Spleen (tissue), 7 donors: ENCODE results near the gene DAB2IP.

Experiments
- CTCF ChIP-seq, 11 experiments: fragments of 200-600 bp in 7 of 11; fragments of 450-650 bp in 4 of 11; sonication (generic) in 4 of 11; IDR thresholded peaks in 8 of 11; conservative IDR thresholded peaks in 3 of 11; 1 replicate in 7 of 11; 2 replicates in 4 of 11; pipeline versions ENCODE4 v1.4.0 to v1.8.0; 2016 to 2021; ENCODE audit warnings: antibody characterized with exemption in 11 of 11, inconsistent platforms in 4 of 11, mild to moderate bottlenecking in 1 of 11
- POLR2A ChIP-seq, 3 donors: fragments of 450-650 bp; IDR thresholded peaks; one replicate each; pipeline ENCODE4 v1.5.1; 2017; ENCODE audit warnings: antibody characterized with exemption in 3 of 3, mild to moderate bottlenecking in 1 of 3
- POLR2AphosphoS5 ChIP-seq, 3 donors: sonication (generic); formaldehyde crosslinking; IDR thresholded peaks; one replicate each; pipeline ENCODE4 v1.5.1; 2017; ENCODE audit warnings: antibody characterized with exemption in 3 of 3
- donor health status: DM: no; HTN: no; CAD: no; lungs with moderate emphysema.
- donor health status: DM: no; HTN: no; CAD: no.
- donor health status: DM: no; HTN: no; CAD: no.

- TF ChIP-seq POLR2AphosphoS5 (IDR thresholded peaks at IDR 0.05): no peak
- no peak for TF ChIP-seq CTCF (IDR thresholded peaks at IDR 0.05 in 8 of 11, conservative IDR thresholded peaks at IDR 0.05 in 3 of 11)
- TF ChIP-seq POLR2A (IDR thresholded peaks at IDR 0.05): no peak
Measured at GRCh38 chr9:121654499-121655140, 3.2 kb downstream of the DAB2IP start.
